GM12875 (cell line): ENCODE data around the gene CCDC88C.

Experiments
- H3K4me3 ChIP-seq: one replicate; pipeline ENCODE4 v1.5.1; 2011; ENCODE audit warnings: low read depth, low read length, control low read depth
- CTCF ChIP-seq: IDR thresholded peaks from 2 replicates; pipeline ENCODE4 v1.5.1; 2011; ENCODE audit warnings: low read depth, mild to moderate bottlenecking, control low read depth, inconsistent platforms, low read length, moderate library complexity, borderline replicate concordance; ENCODE audit not compliant: insufficient read depth

The CCDC88C gene

GRCh38 chr14:91342206-91342760, 75.3 kb downstream of the CCDC88C start:
- TF ChIP-seq CTCF, result no peak
- H3K4me3 ChIP-seq, result no peak overlapping the region

GRCh38 chr14:91341751-91342154, 75.9 kb downstream of the CCDC88C start:
- no peak for TF ChIP-seq CTCF
- H3K4me3 ChIP-seq, result no peak overlapping the region

- no peak for TF ChIP-seq CTCF
- H3K4me3 ChIP-seq, result no peak overlapping the region
Observed at GRCh38 chr14:91341334-91341733, 76.3 kb downstream of the CCDC88C start.

GRCh38 chr14:91339671-91340369, 77.8 kb downstream of the CCDC88C start:
- TF ChIP-seq CTCF, result no peak
- H3K4me3 ChIP-seq, result no peak overlapping the region

- TF ChIP-seq CTCF, result no peak
Observed at GRCh38 chr14:91339076-91339475, 78.5 kb downstream of the CCDC88C start.

GRCh38 chr14:91338379-91338778, 79.2 kb downstream of the CCDC88C start:
- no peak overlapping the region for H3K4me3 ChIP-seq
- no peak for TF ChIP-seq CTCF

More at GRCh38 chr14:91339076-91339475, 78.5 kb downstream of the CCDC88C start:
- no peak overlapping the region for H3K4me3 ChIP-seq
